KOPT-K1 (cell line): ENCODE data around the gene LKAAEAR1.

Source experiments
- H3K27ac ChIP-seq: fragments of 200-600 bp; sonication (generic); 2 replicates; pipeline ENCODE4 v1.5.1; 2016; ENCODE audit warnings: antibody characterized with exemption, mild to moderate bottlenecking, low read depth, low read length; ENCODE audit not compliant: poor library complexity, severe bottlenecking
- H3K36me3 ChIP-seq: fragments of 200-600 bp; sonication (generic); 2 replicates; pipeline ENCODE4 v1.5.1; 2017; ENCODE audit warnings: antibody characterized with exemption, mild to moderate bottlenecking, low read length, moderate library complexity; ENCODE audit not compliant: insufficient read depth
- H3K9me3 ChIP-seq: fragments of 200-600 bp; sonication (generic); 2 replicates; pipeline ENCODE4 v1.5.1; 2017; ENCODE audit warnings: antibody characterized with exemption, low read length, mild to moderate bottlenecking; ENCODE audit not compliant: insufficient read depth, poor library complexity, severe bottlenecking

Gene LKAAEAR1

GRCh38 chr20:64049060-64049877 lies 34.9 kb downstream of the LKAAEAR1 start, which contains the start of gene SOX18:
TSS of gene SOX18 (minus strand) at chr20:64049639. CDS start at chr20:64049516, 123 bp downstream.
- H3K9me3 ChIP-seq, result no peaks in the 10 kb centered on the region
- no peaks in the 10 kb centered on the region for H3K36me3 ChIP-seq
- H3K27ac ChIP-seq, result no peak within 1 kb of the TSS

- Histone ChIP-seq H3K36me3 (no peaks in the 10 kb centered on the region), H3K9me3 (no peaks in the 10 kb centered on the region), H3K27ac (no peak overlapping the region)
These were observed 35.7 kb downstream of the LKAAEAR1 start for GRCh38 chr20:64048402-64049044.

GRCh38 chr20:64047968-64048401 lies 36.2 kb downstream of the LKAAEAR1 start:
- no peaks in the 10 kb centered on the region for H3K9me3 ChIP-seq
- H3K36me3 ChIP-seq, result no peaks in the 10 kb centered on the region

GRCh38 chr20:64047046-64047389 lies 37.2 kb downstream of the LKAAEAR1 start:
- no peak overlapping the region for H3K27ac ChIP-seq

More at GRCh38 chr20:64047968-64048401, 36.2 kb downstream of the LKAAEAR1 start:
- H3K27ac ChIP-seq, result no peak overlapping the region

GRCh38 chr20:64045346-64046011 lies 38.7 kb downstream of the LKAAEAR1 start:
- Histone ChIP-seq H3K27ac (no peak overlapping the region), H3K36me3 (no peaks in the 10 kb centered on the region), H3K9me3 (no peaks in the 10 kb centered on the region)

More at GRCh38 chr20:64047046-64047389, 37.2 kb downstream of the LKAAEAR1 start:
- Histone ChIP-seq H3K36me3 (no peaks in the 10 kb centered on the region), H3K9me3 (no peaks in the 10 kb centered on the region)

GRCh38 chr20:64044484-64045247 lies 39.5 kb downstream of the LKAAEAR1 start:
- H3K9me3 ChIP-seq, result no peaks in the 10 kb centered on the region
- H3K36me3 ChIP-seq, result no peaks in the 10 kb centered on the region
- H3K27ac ChIP-seq, result no peak overlapping the region

- no peak overlapping the region for H3K27ac ChIP-seq
- H3K9me3 ChIP-seq, result no peaks in the 10 kb centered on the region
- no peaks in the 10 kb centered on the region for H3K36me3 ChIP-seq
These were observed 40.4 kb downstream of the LKAAEAR1 start for GRCh38 chr20:64043768-64044167.

- Histone ChIP-seq H3K27ac (peak overlapping the region; percentile 64), H3K9me3 (no peaks in the 10 kb centered on the region), H3K36me3 (no peaks in the 10 kb centered on the region)
These were observed 42.0 kb downstream of the LKAAEAR1 start for GRCh38 chr20:64042054-64042781.

- peak overlapping the region; percentile 64 for H3K27ac ChIP-seq
- H3K9me3 ChIP-seq, result no peaks in the 10 kb centered on the region
- no peaks in the 10 kb centered on the region for H3K36me3 ChIP-seq
These were observed 42.5 kb downstream of the LKAAEAR1 start for GRCh38 chr20:64041781-64042053.

- peak overlapping the region; percentile 64 for H3K27ac ChIP-seq
- H3K36me3 ChIP-seq, result no peaks in the 10 kb centered on the region
- no peaks in the 10 kb centered on the region for H3K9me3 ChIP-seq
These were observed 43.0 kb downstream of the LKAAEAR1 start for GRCh38 chr20:64041040-64041780.

- no peaks in the 10 kb centered on the region for H3K9me3 ChIP-seq
- peak overlapping the region; percentile 64 for H3K27ac ChIP-seq
- H3K36me3 ChIP-seq, result no peaks in the 10 kb centered on the region
These were observed 43.8 kb downstream of the LKAAEAR1 start for GRCh38 chr20:64040231-64041039.

- no peaks in the 10 kb centered on the region for H3K36me3 ChIP-seq
- no peaks in the 10 kb centered on the region for H3K9me3 ChIP-seq
- peak overlapping the region; percentile 62 for H3K27ac ChIP-seq
These were observed 44.7 kb downstream of the LKAAEAR1 start for GRCh38 chr20:64039293-64040160.
